Astrocyte (in vitro differentiated cells and primary cell): ENCODE measurements around the gene TLR2. TPM values are rescaled to one million over a fixed set of nuclear protein-coding genes. Genes with fewer than 3 reads are reported as not detected.
A peak's percentile ranks its signal among the peaks of the same experiment; 100 is the strongest.

Source experiments
- DNase-seq: peaks from one replicate; pipeline ENCODE4 v3.0.0-alpha.2; 2010; ENCODE audit warnings: low read depth
- FAIRE-seq: peaks from 2 replicates; lab custom pipeline; 2011; peaks lifted over from hg19 to GRCh38; lab: Jason Lieb, UNC
- H2AFZ ChIP-seq: 2 replicates; pipeline ENCODE4 v1.6.0; 2012; ENCODE audit warnings: low read depth, low read length, inconsistent platforms
- H3K27ac ChIP-seq: 2 replicates; pipeline ENCODE4 v1.5.1; 2011; ENCODE audit warnings: low read depth, low read length, inconsistent platforms
- H3K27me3 ChIP-seq: 2 replicates; pipeline ENCODE4 v1.6.0; 2011; ENCODE audit warnings: low read length, inconsistent platforms; ENCODE audit not compliant: insufficient read depth
- H3K36me3 ChIP-seq: 2 replicates; pipeline ENCODE4 v1.5.1; 2011; ENCODE audit warnings: low read length, inconsistent platforms; ENCODE audit not compliant: insufficient read depth
- H3K4me1 ChIP-seq: 2 replicates; pipeline ENCODE4 v1.5.1; 2011; ENCODE audit warnings: low read length, inconsistent platforms; ENCODE audit not compliant: insufficient read depth
- H3K4me2 ChIP-seq: 2 replicates; pipeline ENCODE4 v1.6.0; 2012; ENCODE audit warnings: low read length, inconsistent platforms
- H3K4me3 ChIP-seq: 2 replicates; pipeline ENCODE4 v1.5.1; 2011; ENCODE audit warnings: low read depth, mild to moderate bottlenecking, low read length, inconsistent platforms; ENCODE audit not compliant: insufficient read depth
- H3K79me2 ChIP-seq: 2 replicates; pipeline ENCODE4 v1.6.0; 2012; ENCODE audit warnings: mild to moderate bottlenecking, low read length, inconsistent platforms; ENCODE audit not compliant: insufficient read depth
- H3K9ac ChIP-seq: 2 replicates; pipeline ENCODE4 v1.6.0; 2012; ENCODE audit warnings: mild to moderate bottlenecking, low read length, inconsistent platforms
- H3K9me3 ChIP-seq: 2 replicates; pipeline ENCODE4 v1.5.1; 2012; ENCODE audit warnings: low read depth, mild to moderate bottlenecking, low read length, inconsistent platforms; ENCODE audit not compliant: insufficient read depth
- H4K20me1 ChIP-seq: 2 replicates; pipeline ENCODE4 v1.6.0; 2012; ENCODE audit warnings: low read length, inconsistent platforms; ENCODE audit not compliant: insufficient read depth
- H3K27ac Mint-ChIP-seq: one replicate; pipeline ENCODE4 v1.8.0; 2021; ENCODE audit warnings: mild to moderate bottlenecking, mixed read lengths; ENCODE audit not compliant: unreplicated experiment
- H3K27me3 Mint-ChIP-seq: one replicate; pipeline ENCODE4 v1.8.0; 2021; ENCODE audit warnings: low read depth, mixed read lengths; ENCODE audit not compliant: unreplicated experiment
- H3K36me3 Mint-ChIP-seq: one replicate; pipeline ENCODE4 v1.8.0; 2021; ENCODE audit warnings: low read depth, mixed read lengths; ENCODE audit not compliant: unreplicated experiment
- H3K4me1 Mint-ChIP-seq: one replicate; pipeline ENCODE4 v1.8.0; 2021; ENCODE audit warnings: low read depth, mixed read lengths; ENCODE audit not compliant: unreplicated experiment
- H3K4me3 Mint-ChIP-seq: one replicate; pipeline ENCODE4 v1.8.0; 2021; ENCODE audit warnings: mild to moderate bottlenecking, moderate library complexity, mixed read lengths; ENCODE audit not compliant: unreplicated experiment
- H3K9me3 Mint-ChIP-seq: one replicate; pipeline ENCODE4 v1.8.0; 2021; ENCODE audit warnings: mild to moderate bottlenecking, mixed read lengths; ENCODE audit not compliant: unreplicated experiment
- EZH2 ChIP-seq: IDR thresholded peaks from 2 replicates; pipeline ENCODE4 v1.6.1; 2012; ENCODE audit warnings: mild to moderate bottlenecking, low read length, inconsistent platforms; ENCODE audit not compliant: insufficient read depth
- total RNA-seq: library from RNA; stranded (reverse); gene quantifications from 2 replicates; pipeline ENCODE4 v1.2.1, GENCODE V29; 2021
- TF ChIP-seq, protein P1 (sequence below): IDR thresholded peaks from 2 replicates; pipeline ENCODE4 v1.5.1; 2011; ENCODE audit warnings: low read depth, mild to moderate bottlenecking, inconsistent platforms, low read length, moderate library complexity; ENCODE audit not compliant: insufficient read depth

TLR2 gene
- total RNA-seq, 1 donor from 2014 or later = 0.79 TPM

- TF ChIP-seq EZH2 = no peak
- TF ChIP-seq, protein P1, sequence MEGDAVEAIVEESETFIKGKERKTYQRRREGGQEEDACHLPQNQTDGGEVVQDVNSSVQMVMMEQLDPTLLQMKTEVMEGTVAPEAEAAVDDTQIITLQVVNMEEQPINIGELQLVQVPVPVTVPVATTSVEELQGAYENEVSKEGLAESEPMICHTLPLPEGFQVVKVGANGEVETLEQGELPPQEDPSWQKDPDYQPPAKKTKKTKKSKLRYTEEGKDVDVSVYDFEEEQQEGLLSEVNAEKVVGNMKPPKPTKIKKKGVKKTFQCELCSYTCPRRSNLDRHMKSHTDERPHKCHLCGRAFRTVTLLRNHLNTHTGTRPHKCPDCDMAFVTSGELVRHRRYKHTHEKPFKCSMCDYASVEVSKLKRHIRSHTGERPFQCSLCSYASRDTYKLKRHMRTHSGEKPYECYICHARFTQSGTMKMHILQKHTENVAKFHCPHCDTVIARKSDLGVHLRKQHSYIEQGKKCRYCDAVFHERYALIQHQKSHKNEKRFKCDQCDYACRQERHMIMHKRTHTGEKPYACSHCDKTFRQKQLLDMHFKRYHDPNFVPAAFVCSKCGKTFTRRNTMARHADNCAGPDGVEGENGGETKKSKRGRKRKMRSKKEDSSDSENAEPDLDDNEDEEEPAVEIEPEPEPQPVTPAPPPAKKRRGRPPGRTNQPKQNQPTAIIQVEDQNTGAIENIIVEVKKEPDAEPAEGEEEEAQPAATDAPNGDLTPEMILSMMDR = no peak
- H3K27ac ChIP-seq = no peak overlapping the region
- H3K27me3 ChIP-seq = no peaks in the 10 kb centered on the region
- Mint-ChIP-seq H3K36me3 (peaks cover 1% of the 10 kb centered on the region), H3K9me3 (peaks cover 7% of the 10 kb centered on the region), H3K27me3 (peaks cover 2% of the 10 kb centered on the region), H3K4me1 (peaks cover 8% of the 10 kb centered on the region), H3K27ac (peak overlapping the region; percentile 16), H3K4me3 (no peak overlapping the region)
- peak overlapping the region; percentile 7 for H3K4me2 ChIP-seq
- H2AFZ ChIP-seq = peak overlapping the region; percentile 38
- no peak overlapping the region for H3K4me3 ChIP-seq
- FAIRE-seq (no peak), DNase-seq (no peak)
- H3K9me3 ChIP-seq = no peaks in the 10 kb centered on the region
- no peaks in the 10 kb centered on the region for H3K36me3 ChIP-seq
- H3K79me2 ChIP-seq = no peaks in the 10 kb centered on the region
- peaks cover 4% of the 10 kb centered on the region for H3K4me1 ChIP-seq
- H4K20me1 ChIP-seq = no peaks in the 10 kb centered on the region
- H3K9ac ChIP-seq = no peak overlapping the region
Observed at GRCh38 chr4:153651116-153651515, 33.0 kb upstream of the TLR2 start.

GRCh38 chr4:153651587-153651986, 32.5 kb upstream of the TLR2 start:
- Mint-ChIP-seq H3K27me3 (peaks cover 2% of the 10 kb centered on the region), H3K4me1 (peaks cover 8% of the 10 kb centered on the region), H3K27ac (peak overlapping the region; percentile 16), H3K9me3 (peaks cover 7% of the 10 kb centered on the region), H3K4me3 (no peak overlapping the region), H3K36me3 (peaks cover 1% of the 10 kb centered on the region)
- Histone ChIP-seq H3K27ac (no peak overlapping the region), H3K4me1 (peaks cover 4% of the 10 kb centered on the region), H3K9ac (no peak overlapping the region), H3K79me2 (no peaks in the 10 kb centered on the region), H2AFZ (peak overlapping the region; percentile 38), H3K36me3 (no peaks in the 10 kb centered on the region), H3K9me3 (no peaks in the 10 kb centered on the region), H4K20me1 (no peaks in the 10 kb centered on the region), H3K4me2 (peak overlapping the region; percentile 7), H3K27me3 (no peaks in the 10 kb centered on the region), H3K4me3 (no peak overlapping the region)
- FAIRE-seq (no peak), DNase-seq (no peak)
- no peak for TF ChIP-seq EZH2

- Histone ChIP-seq H3K36me3 (no peaks in the 10 kb centered on the region), H3K27ac (no peak overlapping the region), H3K27me3 (no peaks in the 10 kb centered on the region), H3K4me1 (peaks cover 4% of the 10 kb centered on the region), H3K9ac (no peak overlapping the region), H3K79me2 (no peaks in the 10 kb centered on the region), H3K4me2 (peak overlapping the region; percentile 7), H3K4me3 (no peak overlapping the region), H3K9me3 (no peaks in the 10 kb centered on the region), H4K20me1 (no peaks in the 10 kb centered on the region), H2AFZ (peak overlapping the region; percentile 38)
- FAIRE-seq (no peak), DNase-seq (no peak)
- peaks cover 8% of the 10 kb centered on the region for H3K4me1 Mint-ChIP-seq
- peaks cover 1% of the 10 kb centered on the region for H3K36me3 Mint-ChIP-seq
- no peak overlapping the region for H3K4me3 Mint-ChIP-seq
- no peaks in the 10 kb centered on the region for H3K27me3 Mint-ChIP-seq
- no peak overlapping the region for H3K27ac Mint-ChIP-seq
- peaks cover 7% of the 10 kb centered on the region for H3K9me3 Mint-ChIP-seq
- no peak for TF ChIP-seq EZH2
- TF ChIP-seq, protein P1 = no peak
Observed at GRCh38 chr4:153652051-153652784, 31.9 kb upstream of the TLR2 start.
